GM12872 (cell line): Measurements from ENCODE around the gene CARMIL1.

Experiments
- TF ChIP-seq, protein P1 (sequence below): IDR thresholded peaks from 3 replicates; pipeline ENCODE4 v1.5.1; 2011; ENCODE audit warnings: low read depth, mild to moderate bottlenecking, low read length, moderate library complexity; ENCODE audit not compliant: insufficient read depth

CARMIL1 gene

DNA sequence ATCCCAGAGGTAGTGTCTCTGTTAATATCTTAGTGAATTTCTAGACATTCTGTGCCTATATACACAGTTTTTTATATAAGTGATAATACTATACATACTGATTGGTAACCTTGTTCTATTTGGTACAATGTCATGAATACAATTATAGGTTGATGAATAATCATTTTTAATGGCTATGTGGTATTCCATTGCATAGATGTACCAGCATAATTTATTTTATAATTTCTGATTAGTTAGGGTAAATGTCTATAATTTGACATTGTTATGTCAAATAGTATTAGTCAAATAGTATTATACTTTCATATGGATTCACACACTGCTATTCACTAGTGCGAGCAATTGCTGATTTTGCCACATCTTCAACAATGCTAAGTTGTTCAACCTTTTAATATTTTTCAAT lies 262.1 kb downstream of the CARMIL1 start:
- TF ChIP-seq, protein P1, sequence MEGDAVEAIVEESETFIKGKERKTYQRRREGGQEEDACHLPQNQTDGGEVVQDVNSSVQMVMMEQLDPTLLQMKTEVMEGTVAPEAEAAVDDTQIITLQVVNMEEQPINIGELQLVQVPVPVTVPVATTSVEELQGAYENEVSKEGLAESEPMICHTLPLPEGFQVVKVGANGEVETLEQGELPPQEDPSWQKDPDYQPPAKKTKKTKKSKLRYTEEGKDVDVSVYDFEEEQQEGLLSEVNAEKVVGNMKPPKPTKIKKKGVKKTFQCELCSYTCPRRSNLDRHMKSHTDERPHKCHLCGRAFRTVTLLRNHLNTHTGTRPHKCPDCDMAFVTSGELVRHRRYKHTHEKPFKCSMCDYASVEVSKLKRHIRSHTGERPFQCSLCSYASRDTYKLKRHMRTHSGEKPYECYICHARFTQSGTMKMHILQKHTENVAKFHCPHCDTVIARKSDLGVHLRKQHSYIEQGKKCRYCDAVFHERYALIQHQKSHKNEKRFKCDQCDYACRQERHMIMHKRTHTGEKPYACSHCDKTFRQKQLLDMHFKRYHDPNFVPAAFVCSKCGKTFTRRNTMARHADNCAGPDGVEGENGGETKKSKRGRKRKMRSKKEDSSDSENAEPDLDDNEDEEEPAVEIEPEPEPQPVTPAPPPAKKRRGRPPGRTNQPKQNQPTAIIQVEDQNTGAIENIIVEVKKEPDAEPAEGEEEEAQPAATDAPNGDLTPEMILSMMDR, result no peak

- TF ChIP-seq, protein P1, result no peak
Measured at GRCh38 chr6:25542984-25543910, 264.1 kb downstream of the CARMIL1 start.

GRCh38 chr6:25544833-25545232 lies 265.7 kb downstream of the CARMIL1 start:
- TF ChIP-seq, protein P1, result no peak

DNA sequence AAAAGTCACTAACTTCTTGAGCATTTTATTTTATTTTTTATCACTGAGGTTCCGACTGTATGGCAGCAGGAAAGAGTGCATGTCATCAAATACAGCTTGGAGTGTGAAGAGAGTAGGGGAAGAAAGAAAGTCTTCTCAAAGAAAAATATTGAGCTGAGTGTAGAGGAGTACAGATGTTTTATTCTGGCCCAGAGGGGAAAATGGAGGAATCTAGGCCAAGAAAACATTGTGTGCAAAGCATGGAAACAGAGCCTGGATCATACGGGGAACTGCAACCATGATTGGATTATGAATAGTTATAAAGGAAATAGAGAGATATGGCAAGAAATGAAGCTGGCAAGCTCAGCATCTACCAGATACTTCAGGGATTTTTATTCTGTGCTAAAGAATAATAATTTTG lies 268.6 kb downstream of the CARMIL1 start:
- TF ChIP-seq, protein P1, result no peak

GRCh38 chr6:25548451-25548850 lies 269.3 kb downstream of the CARMIL1 start:
- TF ChIP-seq, protein P1, result no peak

DNA sequence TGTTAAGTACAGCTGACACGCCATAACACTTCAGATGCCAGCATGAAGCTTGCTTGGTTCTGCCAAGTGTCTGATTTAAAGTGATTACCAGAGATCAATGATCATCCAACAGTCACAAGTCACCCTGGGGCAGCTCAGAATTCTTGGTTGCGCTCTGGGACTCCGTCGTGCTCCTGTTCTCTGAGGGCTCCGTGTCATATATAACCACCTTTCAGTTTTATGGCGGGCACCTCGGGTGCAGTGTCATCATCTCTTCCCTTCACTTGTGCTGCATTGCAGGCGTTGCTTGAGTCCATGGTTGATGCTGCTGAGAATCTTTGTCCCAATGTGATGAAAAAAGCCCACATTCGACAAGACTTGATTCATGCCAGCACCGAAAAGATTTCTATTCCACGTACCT lies 271.5 kb downstream of the CARMIL1 start:
- TF ChIP-seq, protein P1, result no peak

DNA sequence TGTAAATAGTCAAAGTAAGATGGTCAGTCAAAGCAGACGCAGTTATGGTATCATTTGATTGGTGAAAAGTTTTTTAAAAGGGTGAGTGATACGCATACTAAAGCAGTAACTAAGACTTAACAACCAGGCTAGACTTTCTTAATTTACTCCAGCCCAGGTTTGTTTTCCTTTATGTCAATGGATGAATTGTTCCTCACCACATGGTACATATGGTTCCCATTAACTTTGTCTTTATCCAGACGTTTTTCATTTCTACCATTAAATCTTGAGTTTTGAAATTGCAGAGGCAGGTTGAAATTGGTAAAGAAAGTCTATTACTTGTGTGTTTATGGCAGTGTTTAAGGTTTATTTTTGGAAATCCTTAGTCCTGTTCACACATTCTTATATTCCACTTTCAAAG lies 274.3 kb downstream of the CARMIL1 start:
- TF ChIP-seq, protein P1, result no peak
